ENCODE results near the gene VAT1L. TPM values are rescaled to one million over a fixed set of nuclear protein-coding genes. Genes with fewer than 3 reads are reported as not detected.

Gene VAT1L
- total RNA-seq, 1 experiment from 2014 or later = 0.10 TPM

GRCh38 chr16:78007121-78007520, 218.8 kb downstream of the VAT1L start:
- H3K4me3 ChIP-seq (replicated peaks in 1 of 2; ENCODE audit: low read depth in 1 of 2, low read length in 2 of 2) = no peak overlapping the region
- H3K79me2 ChIP-seq (ENCODE audit: insufficient read depth, low read length) = no peaks in the 10 kb centered on the region
- no peaks in the 10 kb centered on the region for H4K20me1 ChIP-seq (ENCODE audit: insufficient read depth)
- intact Hi-C loops (cut with micrococcal nuclease) = no loop called here
- H3K9ac ChIP-seq (ENCODE audit: low read length) = no peak overlapping the region
- no peak overlapping the region for H3K4me2 ChIP-seq (ENCODE audit: low read length)
- H3K36me3 ChIP-seq (ENCODE audit: control insufficient read depth in 1 of 2, insufficient read depth in 2 of 2, low read length in 2 of 2) = no peaks in the 10 kb centered on the region
- no peaks in the 10 kb centered on the region for H3K9me3 ChIP-seq (ENCODE audit: control insufficient read depth in 1 of 2, insufficient read depth in 1 of 2, low read depth in 1 of 2, low read length in 2 of 2)
- POLR2A ChIA-PET = no interaction called here
- H2AFZ ChIP-seq (ENCODE audit: low read depth, low read length, poor library complexity, severe bottlenecking) = no peak overlapping the region
- no peak for TF ChIP-seq EGR1 (IDR thresholded peaks at IDR 0.05; ENCODE audit: low read depth)
- no peak for TF ChIP-seq YY1 (IDR thresholded peaks at IDR 0.05; ENCODE audit: extremely low read depth, insufficient replicate concordance, low read depth, low read length)
- TF ChIP-seq SRF (IDR thresholded peaks at IDR 0.05; ENCODE audit: low read depth) = no peak
- no peak for TF ChIP-seq EZH2phosphoT487 (IDR thresholded peaks at IDR 0.05; ENCODE audit: borderline replicate concordance)
- no peak for TF ChIP-seq EZH2 (IDR thresholded peaks at IDR 0.05)
- no peak for TF ChIP-seq CTCF (IDR thresholded peaks at IDR 0.05 in 2 of 3, conservative IDR thresholded peaks at IDR 0.05 in 1 of 3; ENCODE audit: borderline replicate concordance in 1 of 3, insufficient read depth in 1 of 3, low read depth in 2 of 3, low read length in 2 of 3)
- TF ChIP-seq ELF1 (IDR thresholded peaks at IDR 0.05; ENCODE audit: borderline replicate concordance, low read depth) = no peak
- no peak for TF ChIP-seq TCF7L2 (IDR thresholded peaks at IDR 0.05; ENCODE audit: borderline replicate concordance, extremely low read depth, insufficient read depth, insufficient read length)
- no peak for TF ChIP-seq REST (IDR thresholded peaks at IDR 0.05; ENCODE audit: low read depth)
- TF ChIP-seq SP1 (IDR thresholded peaks at IDR 0.05; ENCODE audit: low read depth) = no peak
- TF ChIP-seq SIN3A (IDR thresholded peaks at IDR 0.05; ENCODE audit: low read depth) = no peak
- no peak for TF ChIP-seq RAD21 (IDR thresholded peaks at IDR 0.05; ENCODE audit: low read depth)
- TF ChIP-seq MAX (IDR thresholded peaks at IDR 0.05) = no peak
- TF ChIP-seq FOSL1 (IDR thresholded peaks at IDR 0.05; ENCODE audit: low read depth) = no peak
- no peak for TF ChIP-seq ZBTB33 (IDR thresholded peaks at IDR 0.05; ENCODE audit: extremely low read depth, insufficient replicate concordance, low read length)
- TF ChIP-seq POLR2AphosphoS5 (IDR thresholded peaks at IDR 0.05; ENCODE audit: low read depth, low read length) = no peak
- no TSS peak for BruUV-seq (replicated peaks)
- RAD21 ChIA-PET (ENCODE audit: low non-redundant PET in 1 of 2, low total read pairs in 2 of 2, uncharacterized antibody in 2 of 2, unreplicated experiment in 2 of 2) = interaction anchor here in 1 of 2 experiments (0.7 kb wide), 1 partner anchor 836 kb away, joined by 3 read pairs; no protein-coding TSS in a partner anchor
- ATAC-seq (no peak), DNase-seq (ENCODE audit: low read depth, low spot score) (no peak)
- peaks cover 14% of the 10 kb centered on the region for H3K27me3 ChIP-seq (ENCODE audit: insufficient read depth, low read length)
- peaks cover 0 to 6% of the 10 kb centered on the region in 2 experiments; a peak in 1 of 4 replicates for H3K4me1 ChIP-seq (ENCODE audit: control insufficient read depth in 1 of 2, insufficient read depth in 2 of 2, low read length in 2 of 2)
- CTCF ChIA-PET = no interaction called here
- no peak overlapping the region for H3K27ac ChIP-seq (ENCODE audit: low read depth, low read length)
- no peaks in the 10 kb centered on the region for H3K9me2 ChIP-seq (ENCODE audit: insufficient read depth)
